Kidney epithelial cell (primary cell): Measurements from ENCODE around the gene CCL3. TPM values are rescaled to one million over a fixed set of nuclear protein-coding genes. Genes with fewer than 3 reads are reported as not detected.
"Not testable (repeated sequence)": the region's sequence is repeated elsewhere in the genome, so short reads cannot be mapped to it uniquely, and the experiment has no call there.

Source experiments
- DNase-seq: peaks from one replicate; pipeline ENCODE4 v3.0.0-alpha.2; 2010; ENCODE audit warnings: low read depth
- H3K27me3 ChIP-seq: 2 replicates; pipeline ENCODE4 v1.6.0; 2011; ENCODE audit warnings: low read length; ENCODE audit not compliant: control insufficient read depth, insufficient read depth
- H3K36me3 ChIP-seq: 2 replicates; pipeline ENCODE4 v1.5.1; 2011; ENCODE audit warnings: low read length; ENCODE audit not compliant: control insufficient read depth, insufficient read depth
- H3K4me3 ChIP-seq: 2 replicates; pipeline ENCODE4 v1.5.1; 2011; ENCODE audit warnings: low read depth, mild to moderate bottlenecking, control low read depth, low read length
- total RNA-seq: library from RNA; depleted of rRNA; stranded (reverse); fragments of >200 nt; gene quantifications from 2 replicates; pipeline ENCODE4 v1.2.3, GENCODE V29; 2015
- TF ChIP-seq, protein P1 (sequence below): IDR thresholded peaks from 2 replicates; pipeline ENCODE4 v1.5.1; 2011; ENCODE audit warnings: mild to moderate bottlenecking, moderate library complexity, low read length, control low read depth, inconsistent platforms; ENCODE audit not compliant: insufficient read depth, poor library complexity, severe bottlenecking

Gene CCL3
- total RNA-seq, 1 donor from 2014 or later, result 0.71 TPM

GRCh38 chr17:36127199-36127893 is 37.4 kb upstream of the CCL3 start:
- Histone ChIP-seq H3K4me3 (no peak overlapping the region), H3K27me3 (no peaks in the 10 kb centered on the region), H3K36me3 (no peaks in the 10 kb centered on the region)
- no peak for DNase-seq
- TF ChIP-seq, protein P1, sequence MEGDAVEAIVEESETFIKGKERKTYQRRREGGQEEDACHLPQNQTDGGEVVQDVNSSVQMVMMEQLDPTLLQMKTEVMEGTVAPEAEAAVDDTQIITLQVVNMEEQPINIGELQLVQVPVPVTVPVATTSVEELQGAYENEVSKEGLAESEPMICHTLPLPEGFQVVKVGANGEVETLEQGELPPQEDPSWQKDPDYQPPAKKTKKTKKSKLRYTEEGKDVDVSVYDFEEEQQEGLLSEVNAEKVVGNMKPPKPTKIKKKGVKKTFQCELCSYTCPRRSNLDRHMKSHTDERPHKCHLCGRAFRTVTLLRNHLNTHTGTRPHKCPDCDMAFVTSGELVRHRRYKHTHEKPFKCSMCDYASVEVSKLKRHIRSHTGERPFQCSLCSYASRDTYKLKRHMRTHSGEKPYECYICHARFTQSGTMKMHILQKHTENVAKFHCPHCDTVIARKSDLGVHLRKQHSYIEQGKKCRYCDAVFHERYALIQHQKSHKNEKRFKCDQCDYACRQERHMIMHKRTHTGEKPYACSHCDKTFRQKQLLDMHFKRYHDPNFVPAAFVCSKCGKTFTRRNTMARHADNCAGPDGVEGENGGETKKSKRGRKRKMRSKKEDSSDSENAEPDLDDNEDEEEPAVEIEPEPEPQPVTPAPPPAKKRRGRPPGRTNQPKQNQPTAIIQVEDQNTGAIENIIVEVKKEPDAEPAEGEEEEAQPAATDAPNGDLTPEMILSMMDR, result no peak

DNA sequence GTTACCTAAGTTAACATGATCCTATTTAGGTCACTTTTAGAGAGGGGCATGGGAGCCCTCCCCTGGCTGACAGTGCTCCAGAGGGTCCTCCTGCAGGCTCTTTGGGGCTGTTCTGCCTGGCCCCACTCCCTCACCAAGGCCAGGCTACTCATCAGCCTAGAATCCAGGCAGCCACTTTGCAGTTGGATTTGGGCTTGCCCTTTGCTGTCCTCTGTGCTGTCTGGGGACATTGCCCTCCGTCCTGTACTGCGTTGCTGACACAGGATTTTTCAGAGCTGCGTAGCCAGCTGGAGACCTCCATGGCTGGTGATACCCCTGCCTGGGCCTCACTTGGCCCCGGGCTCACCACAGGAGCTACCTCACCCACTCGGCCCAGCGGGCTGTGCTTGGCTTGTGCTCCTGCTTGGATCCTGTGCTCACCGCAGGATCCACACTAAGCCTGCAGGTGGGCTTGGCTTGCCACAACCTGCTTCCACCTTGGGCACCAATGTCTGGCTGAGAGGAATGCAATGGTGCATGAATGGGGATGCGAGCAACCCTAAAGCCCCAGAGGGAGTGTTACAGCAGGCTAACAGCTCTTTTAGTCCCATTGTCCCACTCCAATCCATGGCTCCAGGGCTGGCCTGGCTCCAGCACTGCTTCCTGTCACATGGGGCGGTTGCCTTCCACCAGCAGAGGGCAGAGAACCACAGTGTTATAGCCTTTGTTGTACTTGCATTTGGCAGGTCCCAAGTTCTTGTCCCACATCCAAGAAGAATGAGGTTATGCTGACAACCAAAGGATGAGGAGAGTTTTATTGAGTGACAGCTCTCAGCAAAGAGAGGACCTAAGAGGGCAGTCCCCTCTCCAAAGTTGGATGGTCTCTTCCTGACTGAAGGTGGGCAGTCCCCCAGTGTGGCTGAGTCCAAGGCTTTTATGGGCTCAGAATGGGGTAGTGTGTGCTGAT is 35.2 kb upstream of the CCL3 start:
- TF ChIP-seq, protein P1, result no peak
- Histone ChIP-seq H3K4me3 (no peak overlapping the region), H3K36me3 (no peaks in the 10 kb centered on the region), H3K27me3 (no peaks in the 10 kb centered on the region)
- no peak for DNase-seq

- no peak overlapping the region for H3K4me3 ChIP-seq
- no peaks in the 10 kb centered on the region for H3K36me3 ChIP-seq
- no peaks in the 10 kb centered on the region for H3K27me3 ChIP-seq
- no peak for DNase-seq
- TF ChIP-seq, protein P1, result no peak
These were observed 33.5 kb upstream of the CCL3 start for GRCh38 chr17:36123431-36123830.

GRCh38 chr17:36121099-36121498 is 31.2 kb upstream of the CCL3 start:
- not testable (repeated sequence) for H3K4me3 ChIP-seq

DNA sequence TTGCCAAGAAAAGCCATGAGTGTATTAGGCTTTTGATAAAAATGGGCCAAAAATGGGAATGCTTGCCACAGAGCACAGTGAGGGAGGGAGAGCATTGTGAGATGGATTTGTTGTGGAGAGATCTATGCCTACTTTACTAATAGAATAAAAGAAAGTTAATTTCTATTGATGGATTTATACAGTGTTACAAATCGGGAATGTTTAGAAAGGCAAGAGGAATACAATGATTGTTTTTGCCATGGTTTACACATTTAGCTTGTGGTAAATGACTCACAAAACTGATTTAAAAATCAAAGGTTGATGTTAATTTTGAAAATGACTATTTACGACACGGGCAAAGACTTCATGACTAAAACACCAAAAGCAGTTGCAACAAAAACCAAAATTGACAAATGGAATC is 30.3 kb upstream of the CCL3 start:
- Histone ChIP-seq H3K27me3 (no peaks in the 10 kb centered on the region), H3K4me3 (no peak overlapping the region), H3K36me3 (no peaks in the 10 kb centered on the region)
- DNase-seq, result no peak
- TF ChIP-seq, protein P1, result no peak

More at GRCh38 chr17:36121099-36121498, 31.2 kb upstream of the CCL3 start:
- H3K27me3 ChIP-seq, H3K36me3 ChIP-seq, DNase-seq: not testable (repeated sequence)

GRCh38 chr17:36118477-36119353 is 28.8 kb upstream of the CCL3 start:
- TF ChIP-seq, protein P1, result no peak
- no peak overlapping the region for H3K4me3 ChIP-seq
- no peaks in the 10 kb centered on the region for H3K36me3 ChIP-seq
- DNase-seq, result no peak
- no peaks in the 10 kb centered on the region for H3K27me3 ChIP-seq
